Keratinocyte (primary cell): ENCODE measurements around the gene PLXNA2.

Experiments
- EZH2 ChIP-seq: IDR thresholded peaks from one replicate; pipeline ENCODE4 v1.6.1; 2012; ENCODE audit warnings: inconsistent platforms, mild to moderate bottlenecking, low read length, moderate library complexity
- TF ChIP-seq, protein P1 (sequence below), 3 experiments: IDR thresholded peaks in 1 of 3; conservative IDR thresholded peaks in 1 of 3; optimal IDR thresholded peaks in 1 of 3; 2 replicates in 2 of 3; 3 replicates in 1 of 3; pipeline versions ENCODE3 to v1.5.1; 2011; ENCODE audit warnings: low read length in 3 of 3, mild to moderate bottlenecking in 3 of 3, moderate library complexity in 2 of 3, control low read depth in 1 of 3, inconsistent platforms in 1 of 3; ENCODE audit not compliant: insufficient read depth in 2 of 3; ENCODE audit errors: extremely low read depth in 1 of 3

DNA sequence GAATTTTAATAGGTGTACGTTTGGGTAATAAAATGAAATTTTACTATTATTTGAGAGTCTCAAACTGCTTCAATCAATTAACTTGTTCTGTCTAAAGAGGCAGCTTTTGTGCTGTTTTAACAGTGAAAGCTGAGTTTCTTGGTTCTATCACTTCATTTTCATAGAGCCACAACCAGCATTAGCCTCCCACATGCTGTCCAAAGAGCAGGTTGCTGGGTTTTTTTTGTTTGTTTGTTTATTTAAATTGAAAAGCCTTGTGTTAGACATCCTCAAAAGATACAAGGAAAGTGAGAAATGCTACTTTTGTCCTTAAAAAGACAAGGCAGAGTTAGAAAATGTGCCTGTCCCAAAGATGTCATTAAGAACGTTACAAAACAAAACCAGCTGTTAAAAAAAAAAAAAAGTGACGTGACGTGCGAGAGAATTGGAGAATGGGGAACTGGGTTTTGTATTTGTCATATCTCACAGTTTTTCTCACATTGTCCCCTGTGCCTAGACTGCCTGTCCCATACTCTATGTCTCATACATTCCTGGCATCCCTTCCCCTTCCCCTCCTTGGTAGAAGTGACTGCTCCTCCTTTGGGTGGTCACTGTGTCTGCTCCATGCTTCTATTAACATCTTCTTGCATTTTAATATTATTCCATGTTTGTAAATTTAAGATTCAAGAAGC is 270.2 kb downstream of the PLXNA2 start:
- TF ChIP-seq, protein P1, sequence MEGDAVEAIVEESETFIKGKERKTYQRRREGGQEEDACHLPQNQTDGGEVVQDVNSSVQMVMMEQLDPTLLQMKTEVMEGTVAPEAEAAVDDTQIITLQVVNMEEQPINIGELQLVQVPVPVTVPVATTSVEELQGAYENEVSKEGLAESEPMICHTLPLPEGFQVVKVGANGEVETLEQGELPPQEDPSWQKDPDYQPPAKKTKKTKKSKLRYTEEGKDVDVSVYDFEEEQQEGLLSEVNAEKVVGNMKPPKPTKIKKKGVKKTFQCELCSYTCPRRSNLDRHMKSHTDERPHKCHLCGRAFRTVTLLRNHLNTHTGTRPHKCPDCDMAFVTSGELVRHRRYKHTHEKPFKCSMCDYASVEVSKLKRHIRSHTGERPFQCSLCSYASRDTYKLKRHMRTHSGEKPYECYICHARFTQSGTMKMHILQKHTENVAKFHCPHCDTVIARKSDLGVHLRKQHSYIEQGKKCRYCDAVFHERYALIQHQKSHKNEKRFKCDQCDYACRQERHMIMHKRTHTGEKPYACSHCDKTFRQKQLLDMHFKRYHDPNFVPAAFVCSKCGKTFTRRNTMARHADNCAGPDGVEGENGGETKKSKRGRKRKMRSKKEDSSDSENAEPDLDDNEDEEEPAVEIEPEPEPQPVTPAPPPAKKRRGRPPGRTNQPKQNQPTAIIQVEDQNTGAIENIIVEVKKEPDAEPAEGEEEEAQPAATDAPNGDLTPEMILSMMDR (optimal IDR thresholded peaks at IDR 0.05 in 1 of 3, IDR thresholded peaks at IDR 0.05 in 1 of 3, conservative IDR thresholded peaks at IDR 0.05 in 1 of 3; ENCODE audit: extremely low read depth in 1 of 3, insufficient read depth in 2 of 3, low read length in 3 of 3), result no peak
- TF ChIP-seq EZH2, result no peak
